ENCODE measurements around the gene SHANK2.

Gene SHANK2

GRCh38 chr11:71249301-71249700 is 3.1 kb downstream of the SHANK2 start:
- H3F3A ChIP-seq (ENCODE audit: insufficient read depth) = 0 out of 2 replicates have a peak, but pooled peaks cover 6% of the 10 kb centered on the region
- H3K27me3 ChIP-seq (ENCODE audit: low read length) = no peaks in the 10 kb centered on the region

GRCh38 chr11:71248656-71249055 is 3.7 kb downstream of the SHANK2 start:
- no peaks in the 10 kb centered on the region for H3K36me3 ChIP-seq (ENCODE audit: low read length)
- no peaks in the 10 kb centered on the region for H3K27me3 ChIP-seq (ENCODE audit: low read length)
- no peaks in the 10 kb centered on the region for H3K9me3 ChIP-seq (ENCODE audit: insufficient read depth, low read length)
- no peaks in the 10 kb centered on the region for H3K79me2 ChIP-seq (ENCODE audit: insufficient read depth, low read length)
- H3K9me2 ChIP-seq (replicated peaks; ENCODE audit: insufficient read depth, low read length) = no peaks in the 10 kb centered on the region
- no peak overlapping the region for H3K9ac ChIP-seq (ENCODE audit: low read length)
- H3K4me2 ChIP-seq (ENCODE audit: low read depth, low read length, poor library complexity, severe bottlenecking) = no peak overlapping the region
- H2AFZ ChIP-seq (ENCODE audit: low read depth, low read length, severe bottlenecking) = no peak overlapping the region
- H3K4me3 ChIP-seq (ENCODE audit: insufficient read depth, low read length, poor library complexity, severe bottlenecking) = no peak overlapping the region
- no peak overlapping the region for H3K27ac ChIP-seq (ENCODE audit: low read depth, low read length)
- TF ChIP-seq EZH2phosphoT487 (conservative IDR thresholded peaks at IDR 0.05; ENCODE audit: low read length) (no peak), CTCF (IDR thresholded peaks at IDR 0.05; ENCODE audit: insufficient read depth, low read length, poor library complexity, severe bottlenecking) (no peak)
- 0 out of 2 replicates have a peak, but pooled peaks cover 5% of the 10 kb centered on the region for H3F3A ChIP-seq (ENCODE audit: insufficient read depth)
- H4K20me1 ChIP-seq (ENCODE audit: low read depth, low read length) = no peaks in the 10 kb centered on the region

More at GRCh38 chr11:71249301-71249700, 3.1 kb downstream of the SHANK2 start:
- Histone ChIP-seq H3K79me2 (ENCODE audit: insufficient read depth, low read length) (no peaks in the 10 kb centered on the region), H3K9ac (ENCODE audit: low read length) (no peak overlapping the region), H3K36me3 (ENCODE audit: low read length) (no peaks in the 10 kb centered on the region), H3K27ac (ENCODE audit: low read depth, low read length) (no peak overlapping the region), H4K20me1 (ENCODE audit: low read depth, low read length) (no peaks in the 10 kb centered on the region), H3K4me3 (ENCODE audit: insufficient read depth, low read length, poor library complexity, severe bottlenecking) (no peak overlapping the region), H3K9me3 (ENCODE audit: insufficient read depth, low read length) (no peaks in the 10 kb centered on the region), H3K4me2 (ENCODE audit: low read depth, low read length, poor library complexity, severe bottlenecking) (no peak overlapping the region), H3K9me2 (replicated peaks; ENCODE audit: insufficient read depth, low read length) (no peaks in the 10 kb centered on the region), H2AFZ (ENCODE audit: low read depth, low read length, severe bottlenecking) (no peak overlapping the region)
- no peak for TF ChIP-seq CTCF (IDR thresholded peaks at IDR 0.05; ENCODE audit: insufficient read depth, low read length, poor library complexity, severe bottlenecking)
- no peak for TF ChIP-seq EZH2phosphoT487 (conservative IDR thresholded peaks at IDR 0.05; ENCODE audit: low read length)

DNA sequence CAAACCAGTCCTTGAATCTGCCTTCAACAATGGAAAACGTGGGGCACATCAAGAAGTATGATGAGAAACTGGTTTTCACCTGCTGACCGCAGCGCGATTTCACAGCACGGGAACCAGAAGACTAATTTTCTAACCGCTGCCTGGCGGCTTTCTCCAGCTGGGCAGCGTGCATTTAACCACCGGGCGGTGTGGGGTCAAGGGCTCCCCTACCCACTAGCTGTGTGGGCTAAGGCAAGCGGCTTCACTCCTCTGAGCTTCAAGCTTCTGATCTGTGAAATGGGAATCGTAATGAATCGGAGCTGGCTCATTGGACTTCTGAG is 4.2 kb downstream of the SHANK2 start:
- no peaks in the 10 kb centered on the region for H3K79me2 ChIP-seq (ENCODE audit: insufficient read depth, low read length)
- TF ChIP-seq CTCF (IDR thresholded peaks at IDR 0.05; ENCODE audit: insufficient read depth, low read length, poor library complexity, severe bottlenecking) (no peak), EZH2phosphoT487 (conservative IDR thresholded peaks at IDR 0.05; ENCODE audit: low read length) (no peak)

More for the DNA sequence above, 4.2 kb downstream of the SHANK2 start:
- Histone ChIP-seq H3K9ac (ENCODE audit: low read length) (no peak overlapping the region), H4K20me1 (ENCODE audit: low read depth, low read length) (no peaks in the 10 kb centered on the region), H3K36me3 (ENCODE audit: low read length) (no peaks in the 10 kb centered on the region), H2AFZ (ENCODE audit: low read depth, low read length, severe bottlenecking) (no peak overlapping the region), H3K9me3 (ENCODE audit: insufficient read depth, low read length) (no peaks in the 10 kb centered on the region), H3K4me2 (ENCODE audit: low read depth, low read length, poor library complexity, severe bottlenecking) (no peak overlapping the region), H3K27ac (ENCODE audit: low read depth, low read length) (no peak overlapping the region), H3K9me2 (replicated peaks; ENCODE audit: insufficient read depth, low read length) (no peaks in the 10 kb centered on the region), H3K27me3 (ENCODE audit: low read length) (no peaks in the 10 kb centered on the region), H3F3A (ENCODE audit: insufficient read depth) (0 out of 2 replicates have a peak, but pooled peaks cover 1% of the 10 kb centered on the region), H3K4me3 (ENCODE audit: insufficient read depth, low read length, poor library complexity, severe bottlenecking) (no peak overlapping the region)
